ENCODE results near the gene FBXO17. TPM values are rescaled to one million over a fixed set of nuclear protein-coding genes. Genes with fewer than 3 reads are reported as not detected.

The FBXO17 gene
- total and polyA plus RNA-seq, 2 donors (not counting 1 experiment from before 2014, with no cell fraction given): not detected

- Histone ChIP-seq H3K27ac (ENCODE audit: low read length in 2 of 2) (peak within 1 kb of the TSS; percentile 84 to 91), H3K4me3 (ENCODE audit: control extremely low read depth in 1 of 5, extremely low read depth in 1 of 5, insufficient read depth in 1 of 5, low read depth in 2 of 5, low read length in 4 of 5) (peak within 1 kb of the TSS; percentile 79 to 93 (median 91)), H3K27me3 (replicated peaks in 1 of 4; ENCODE audit: control extremely low read depth in 1 of 4, control insufficient read depth in 3 of 4, insufficient read depth in 4 of 4, low read length in 3 of 4) (no peaks in the 10 kb centered on the region), H3K9ac (ENCODE audit: low read length) (peak within 1 kb of the TSS; percentile 93), H3K9me3 (ENCODE audit: control extremely low read depth in 1 of 3, control insufficient read depth in 2 of 3, insufficient read depth in 1 of 3, low read length in 2 of 3) (peaks cover 0 to 11% (median 0%) of the 10 kb centered on the region in 3 donors), H3K4me1 (ENCODE audit: control insufficient read depth in 2 of 2, insufficient read depth in 2 of 2, low read length in 2 of 2) (peaks cover 19 to 28% of the 10 kb centered on the region in 2 donors), H3K4me2 (replicated peaks; ENCODE audit: low read depth, low read length, poor library complexity, severe bottlenecking) (peak within 1 kb of the TSS; percentile 97), H3K79me2 (ENCODE audit: control insufficient read depth, insufficient read depth, low read length) (peaks cover 30% of the 10 kb centered on the region), H4K20me1 (ENCODE audit: control insufficient read depth, insufficient read depth, low read length, poor library complexity, severe bottlenecking) (peaks cover 5% of the 10 kb centered on the region), H3K36me3 (replicated peaks in 1 of 2; ENCODE audit: control extremely low read depth in 1 of 2, control insufficient read depth in 1 of 2, extremely low read depth in 1 of 2, insufficient read depth in 2 of 2, low read length in 1 of 2) (peaks cover 0 to 19% of the 10 kb centered on the region in 2 experiments), H2AFZ (ENCODE audit: insufficient read depth, low read depth, low read length, poor library complexity, severe bottlenecking) (peak within 1 kb of the TSS; percentile 81)
- Mint-ChIP-seq H3K27me3 (no peaks in the 10 kb centered on the region), H3K9me3 (ENCODE audit: insufficient read depth) (peaks cover 8% of the 10 kb centered on the region), H3K4me1 (peaks cover 26% of the 10 kb centered on the region), H3K4me3 (peak within 1 kb of the TSS; percentile 99), H3K27ac (peak within 1 kb of the TSS; percentile 99)
- CTCF ChIA-PET: interaction anchor here (0.7 to 5.6 kb wide), 41 partner anchors 28 to 1999 kb away, joined by 3 to 55 read pairs (median 4); partner anchors contain the start of genes ACTN4, CATSPERG, ECH1 and EIF3K
- intact Hi-C loops (cut with micrococcal nuclease): loop anchor here (1.0 to 2.0 kb wide), 12 partner anchors 32 to 667 kb away; partner anchors contain the start of genes ACTN4, FAM98C, NFKBIB and SIRT2
- 1% methylated on average over 26 of the region's 40 CpGs for WGBS (ENCODE audit: insufficient coverage)
- DNase-seq: peak; percentile 100
- ATAC-seq (ENCODE audit: low read depth): peak; percentile 92
- TF ChIP-seq EZH2 (IDR thresholded peaks at IDR 0.05; ENCODE audit: borderline replicate concordance, insufficient read depth, low read depth, low read length, poor library complexity, severe bottlenecking) (no peak), CTCF (IDR thresholded peaks at IDR 0.05) (no peak)
- POLR2A ChIA-PET: interaction anchor here (0.5 to 2.4 kb wide), 9 partner anchors 31 to 528 kb away, joined by 3 to 17 read pairs (median 4); partner anchors contain the start of genes ACTN4, FAM98C, MAP4K1 and NFKBIB
Observed at GRCh38 chr19:38930776-38931520, 44.6 kb downstream of the FBXO17 start, which contains the start of gene MRPS12. Gene MRPS12, plus strand, starts transcription at chr19:38930944. Its CDS starts 351 bp downstream, at chr19:38931295.

All from B cell (primary cell).